Prostate gland (tissue), 2 donors: ENCODE measurements around the gene DDTL. TPM values are rescaled to one million over a fixed set of nuclear protein-coding genes. Genes with fewer than 3 reads are reported as not detected.
A peak's percentile ranks its signal among the peaks of the same experiment; 100 is the strongest.
"Not testable (repeated sequence)": the region's sequence is repeated elsewhere in the genome, so short reads cannot be mapped to it uniquely, and the experiment has no call there.

Source experiments
- DNase-seq: peaks from one replicate; pipeline ENCODE4 v3.0.0-alpha.2; 2019; ENCODE audit warnings: low spot score
- H3K27ac ChIP-seq, 2 donors: fragments of 200-600 bp; sonication (generic); 2 replicates each; pipeline ENCODE4 v1.5.1; 2017 to 2019
- H3K27me3 ChIP-seq: fragments of 200-600 bp; sonication (generic); replicated peaks from 2 replicates; pipeline ENCODE4 v1.5.1; 2019; ENCODE audit not compliant: insufficient read depth
- H3K36me3 ChIP-seq, 2 donors: fragments of 200-600 bp; sonication (generic); 1 replicate in 1 of 2; 2 replicates in 1 of 2; pipeline versions ENCODE4 v1.5.1 to v1.8.1; 2017 to 2019
- H3K4me1 ChIP-seq: fragments of 200-600 bp; sonication (generic); replicated peaks from 2 replicates; pipeline ENCODE4 v1.5.1; 2019
- H3K4me3 ChIP-seq, 2 donors: fragments of 200-600 bp; sonication (generic); 2 replicates each; pipeline ENCODE4 v1.5.1; 2017 to 2019
- H3K9me3 ChIP-seq: fragments of 200-600 bp; sonication (generic); 2 replicates; pipeline ENCODE4 v1.5.1; 2017
- POLR2A ChIP-seq: fragments of 450-650 bp; IDR thresholded peaks from one replicate; pipeline ENCODE4 v1.6.1; 2016; ENCODE audit warnings: antibody characterized with exemption, mild to moderate bottlenecking
- POLR2AphosphoS5 ChIP-seq: sonication (generic); formaldehyde crosslinking; IDR thresholded peaks from one replicate; pipeline ENCODE4 v1.6.1; 2017; ENCODE audit warnings: antibody characterized with exemption
- WGBS: methylation state at CpG from one replicate; pipeline ENCODE4 v1.1.5; 2018; 5-methylcytosine and 5-hydroxymethylcytosine counted together
- intact Hi-C: fragments of 100-400 bp; cut with DNase I; formaldehyde crosslinking; loops from one replicate; pipeline ENCODE4 v1.14.2; 2022
- total RNA-seq, 2 donors: library from RNA; depleted of rRNA; stranded (reverse); fragments of >200 nt; gene quantifications; one replicate each; pipeline ENCODE4 v1.1.0, GENCODE V29; 2016
- TF ChIP-seq, protein P1 (sequence below), 4 experiments: fragments of 200-600 bp in 2 of 4; fragments of 450-650 bp in 2 of 4; sonication (generic) in 2 of 4; IDR thresholded peaks; 1 replicate in 3 of 4; 2 replicates in 1 of 4; pipeline ENCODE4 v1.5.1; 2016 to 2019; ENCODE audit warnings: antibody characterized with exemption in 4 of 4, mild to moderate bottlenecking in 2 of 4, moderate library complexity in 2 of 4

The DDTL gene
- total RNA-seq, 2 donors from 2014 or later: 2.2 TPM; not detected in 1

DNA sequence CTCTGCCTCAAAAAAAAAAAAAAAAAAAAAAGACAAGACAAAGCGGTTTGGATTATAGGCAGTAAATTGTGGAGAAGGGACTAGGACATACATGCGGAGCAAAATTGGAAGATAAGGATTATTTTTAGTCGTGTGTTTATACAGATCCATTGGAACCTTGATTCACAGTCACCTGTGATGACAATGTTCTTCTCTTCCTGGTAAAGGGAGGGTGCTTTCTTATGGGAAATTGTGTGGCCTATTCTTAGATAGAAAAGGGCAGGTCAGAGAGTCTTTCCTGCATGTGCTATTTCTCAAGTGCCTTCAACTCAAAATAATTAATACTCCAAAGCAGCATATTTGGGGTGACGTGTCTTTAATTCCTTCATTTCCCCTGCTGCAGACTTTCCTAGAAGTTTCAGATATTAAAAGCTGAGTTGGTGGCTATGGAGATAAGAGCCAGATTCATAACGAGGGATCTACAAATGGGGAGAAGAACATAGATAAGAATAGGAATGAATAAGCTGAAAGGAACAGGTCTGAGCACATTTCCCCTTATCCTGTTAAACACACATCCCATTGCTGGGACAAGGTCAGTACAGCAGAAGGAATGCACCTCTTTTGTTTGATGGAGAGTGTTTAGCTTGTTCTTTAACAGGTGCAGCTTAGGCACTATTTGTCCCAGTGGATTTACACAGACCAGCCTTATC lies 28.2 kb upstream of the DDTL start:
- intact Hi-C loops: no loop called here
- WGBS: 50% methylated on average over 5 of the region's 5 CpGs
- Histone ChIP-seq H3K4me1 (no peaks in the 10 kb centered on the region), H3K9me3 (no peaks in the 10 kb centered on the region), H3K27me3 (no peaks in the 10 kb centered on the region), H3K4me3 (no peak overlapping the region), H3K36me3 (no peaks in the 10 kb centered on the region), H3K27ac (peak overlapping the region in 1 of 2 donors; percentile 62)
- peak; percentile 56 for DNase-seq
- TF ChIP-seq POLR2AphosphoS5 (peak; percentile 89), POLR2A (no peak)
- TF ChIP-seq, protein P1, sequence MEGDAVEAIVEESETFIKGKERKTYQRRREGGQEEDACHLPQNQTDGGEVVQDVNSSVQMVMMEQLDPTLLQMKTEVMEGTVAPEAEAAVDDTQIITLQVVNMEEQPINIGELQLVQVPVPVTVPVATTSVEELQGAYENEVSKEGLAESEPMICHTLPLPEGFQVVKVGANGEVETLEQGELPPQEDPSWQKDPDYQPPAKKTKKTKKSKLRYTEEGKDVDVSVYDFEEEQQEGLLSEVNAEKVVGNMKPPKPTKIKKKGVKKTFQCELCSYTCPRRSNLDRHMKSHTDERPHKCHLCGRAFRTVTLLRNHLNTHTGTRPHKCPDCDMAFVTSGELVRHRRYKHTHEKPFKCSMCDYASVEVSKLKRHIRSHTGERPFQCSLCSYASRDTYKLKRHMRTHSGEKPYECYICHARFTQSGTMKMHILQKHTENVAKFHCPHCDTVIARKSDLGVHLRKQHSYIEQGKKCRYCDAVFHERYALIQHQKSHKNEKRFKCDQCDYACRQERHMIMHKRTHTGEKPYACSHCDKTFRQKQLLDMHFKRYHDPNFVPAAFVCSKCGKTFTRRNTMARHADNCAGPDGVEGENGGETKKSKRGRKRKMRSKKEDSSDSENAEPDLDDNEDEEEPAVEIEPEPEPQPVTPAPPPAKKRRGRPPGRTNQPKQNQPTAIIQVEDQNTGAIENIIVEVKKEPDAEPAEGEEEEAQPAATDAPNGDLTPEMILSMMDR (IDR thresholded peaks at IDR 0.05): no peak

- H3K4me1 ChIP-seq: no peaks in the 10 kb centered on the region
- H3K27ac ChIP-seq: peak overlapping the region in 1 of 2 donors; percentile 62
- H3K27me3 ChIP-seq: no peaks in the 10 kb centered on the region
- DNase-seq: no peak
- TF ChIP-seq POLR2AphosphoS5 (no peak), POLR2A (no peak)
- TF ChIP-seq, protein P1 (IDR thresholded peaks at IDR 0.05): no peak
- no peaks in the 10 kb centered on the region for H3K9me3 ChIP-seq
- intact Hi-C loops: no loop called here
- 55% methylated on average over 3 of the region's 3 CpGs for WGBS
- no peak overlapping the region for H3K4me3 ChIP-seq
- H3K36me3 ChIP-seq: no peaks in the 10 kb centered on the region
These were observed 27.7 kb upstream of the DDTL start for GRCh38 chr22:23939017-23939357.

DNA sequence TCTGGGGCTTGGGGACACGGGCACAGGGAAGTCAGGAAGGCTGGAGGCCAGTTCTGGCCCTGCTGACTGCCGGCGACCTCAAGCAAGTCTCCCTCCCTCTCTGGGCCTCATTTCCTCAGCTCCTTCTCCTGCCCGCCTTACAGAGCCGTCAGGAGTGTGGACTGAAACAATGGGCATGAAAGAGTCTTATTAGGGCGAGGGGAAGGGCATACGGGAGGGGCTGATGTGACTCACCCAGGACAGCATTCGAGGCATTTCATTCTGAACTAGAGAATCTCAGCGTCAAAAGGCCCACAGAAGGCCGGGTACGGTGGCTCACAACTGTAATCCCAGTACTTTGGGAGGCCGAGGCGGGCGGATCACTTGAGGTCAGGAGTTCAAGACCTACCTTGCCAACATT lies 26.5 kb upstream of the DDTL start:
- WGBS: 59% methylated on average over 6 of the region's 14 CpGs
- DNase-seq, H3K36me3 ChIP-seq, H3K9me3 ChIP-seq, H3K4me3 ChIP-seq, H3K4me1 ChIP-seq, intact Hi-C loops, H3K27me3 ChIP-seq, H3K27ac ChIP-seq: not testable (repeated sequence)

DNA sequence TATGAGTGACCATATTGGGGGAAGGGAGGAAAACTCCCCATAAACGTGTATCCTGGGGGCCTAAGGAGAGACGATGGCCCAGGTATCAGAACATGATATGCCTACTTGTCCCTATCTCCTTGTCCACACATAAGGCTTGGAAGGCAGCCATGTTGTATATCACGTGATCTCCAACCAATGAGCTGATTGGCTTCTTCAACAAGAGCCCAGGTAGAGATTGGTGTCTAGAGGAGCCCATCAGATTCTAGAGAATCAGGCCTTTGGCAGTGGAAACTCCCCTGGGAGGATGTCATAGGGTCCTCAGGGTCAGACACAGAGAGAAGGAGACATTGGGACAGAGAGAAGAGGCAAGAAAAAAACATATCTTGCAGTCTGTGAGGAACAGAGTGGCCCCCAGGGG lies 19.3 kb upstream of the DDTL start:
- intact Hi-C loops, H3K4me1 ChIP-seq, H3K9me3 ChIP-seq, H3K4me3 ChIP-seq, H3K27ac ChIP-seq, H3K27me3 ChIP-seq, H3K36me3 ChIP-seq, DNase-seq: not testable (repeated sequence)
- WGBS: 57% methylated on average over 3 of the region's 3 CpGs

- 84% methylated on average over 18 of the region's 18 CpGs for WGBS
- H3K9me3 ChIP-seq, H3K36me3 ChIP-seq, H3K4me1 ChIP-seq, H3K27ac ChIP-seq, H3K27me3 ChIP-seq, DNase-seq, H3K4me3 ChIP-seq: not testable (repeated sequence)
- intact Hi-C loops: loop anchor here (10.0 kb wide), 1 partner anchor 215 kb away; no protein-coding TSS in a partner anchor
These were observed 16.9 kb upstream of the DDTL start for GRCh38 chr22:23949764-23950163.

GRCh38 chr22:23951383-23951782 lies 15.3 kb upstream of the DDTL start:
- H3K27me3 ChIP-seq, H3K36me3 ChIP-seq, DNase-seq, H3K9me3 ChIP-seq, H3K4me3 ChIP-seq, H3K27ac ChIP-seq, H3K4me1 ChIP-seq: not testable (repeated sequence)
- whole genome bisulfite sequencing: 85% methylated on average over 2 of the region's 2 CpGs
- intact Hi-C loops: loop anchor here (10.0 kb wide), 1 partner anchor 213 kb away; no protein-coding TSS in a partner anchor

DNA sequence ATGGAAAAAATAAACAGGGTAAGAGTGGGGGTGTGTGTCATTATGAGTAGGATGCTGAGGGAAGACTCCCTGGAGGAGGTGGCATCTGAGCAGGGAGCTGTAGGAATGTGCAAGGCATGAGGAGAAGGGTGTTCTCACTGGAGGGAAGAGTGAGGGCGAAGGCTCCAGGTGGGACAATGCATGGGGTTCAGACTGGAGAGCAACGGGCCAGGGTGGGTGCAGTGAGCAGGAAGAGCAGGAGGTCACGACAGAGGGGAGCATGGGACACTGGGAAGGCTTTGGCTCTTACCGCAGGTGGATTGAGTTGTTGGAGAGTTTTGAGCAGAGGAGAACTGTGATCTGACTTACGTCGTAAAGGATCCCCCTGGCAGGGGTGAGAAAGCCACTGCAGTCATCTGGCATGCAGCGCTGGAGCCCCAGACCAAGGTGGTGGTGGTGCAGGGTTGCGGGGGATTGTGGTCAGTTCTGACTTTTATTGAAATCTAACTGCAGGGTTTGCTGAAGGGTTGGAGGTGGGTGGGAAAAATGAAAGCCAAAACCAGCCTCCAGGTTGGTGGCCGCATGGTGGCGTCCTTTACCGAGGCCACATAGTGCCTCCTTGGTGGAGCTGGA lies 13.8 kb upstream of the DDTL start:
- H3K9me3 ChIP-seq, H3K27ac ChIP-seq, H3K36me3 ChIP-seq, DNase-seq, H3K27me3 ChIP-seq, H3K4me1 ChIP-seq, H3K4me3 ChIP-seq: not testable (repeated sequence)
- 65% methylated on average over 11 of the region's 11 CpGs for WGBS
- intact Hi-C loops: loop anchor here (10.0 kb wide), 1 partner anchor 212 kb away; no protein-coding TSS in a partner anchor

- WGBS: 67% methylated on average over 4 of the region's 4 CpGs
- not testable (repeated sequence) for DNase-seq, H3K27ac ChIP-seq, H3K27me3 ChIP-seq, H3K36me3 ChIP-seq, H3K4me3 ChIP-seq, H3K9me3 ChIP-seq, H3K4me1 ChIP-seq
- intact Hi-C loops: loop anchor here (10.0 kb wide), 1 partner anchor 211 kb away; no protein-coding TSS in a partner anchor
These were observed 13.2 kb upstream of the DDTL start for GRCh38 chr22:23953485-23953884.

GRCh38 chr22:23954193-23954990 lies 12.3 kb upstream of the DDTL start:
- not testable (repeated sequence) for H3K36me3 ChIP-seq, H3K9me3 ChIP-seq, H3K27ac ChIP-seq, H3K27me3 ChIP-seq, H3K4me1 ChIP-seq, DNase-seq, H3K4me3 ChIP-seq
- intact Hi-C loops: loop anchor here (10.0 kb wide), 1 partner anchor 210 kb away; no protein-coding TSS in a partner anchor
- WGBS: 83% methylated on average over 8 of the region's 8 CpGs

- not testable (repeated sequence) for H3K4me1 ChIP-seq, H3K36me3 ChIP-seq, H3K4me3 ChIP-seq, H3K27ac ChIP-seq, H3K9me3 ChIP-seq, DNase-seq, H3K27me3 ChIP-seq
- 67% methylated on average over 6 of the region's 6 CpGs for WGBS
- intact Hi-C loops: loop anchor here (10.0 kb wide), 1 partner anchor 210 kb away; no protein-coding TSS in a partner anchor
These were observed 11.7 kb upstream of the DDTL start for GRCh38 chr22:23954991-23955305.
